Caco-2 (cell line): ENCODE measurements around the gene FBXW12. TPM values are rescaled to one million over a fixed set of nuclear protein-coding genes. Genes with fewer than 3 reads are reported as not detected.

Experiments used
- BruUV-seq: library from RNA; stranded (reverse); fragments of 400-500 nt; replicated peaks from 2 replicates; lab custom pipeline; 2021; lab: Mats Ljungman, UMichigan
- CTCF ChIA-PET: fragments of 300-600 bp; sonication (Branson Sonifier 250); formaldehyde crosslinking; loops from one replicate; lab custom pipeline; 2022; ENCODE audit warnings: antibody characterized with exemption; lab: Charles Lee
- POLR2A ChIA-PET: fragments of 300-600 bp; sonication (Branson Sonifier 250); formaldehyde crosslinking; loops from one replicate; lab custom pipeline; 2022; ENCODE audit warnings: antibody characterized with exemption; lab: Charles Lee
- DNase-seq, 2 experiments: peaks; one replicate each; pipeline versions ENCODE4 v3.0.0 to v3.0.0-alpha.2; 2020 to 2022
- H3K27me3 ChIP-seq: replicated peaks from 2 replicates; pipeline ENCODE4 v1.6.0; 2011; ENCODE audit warnings: low read length; ENCODE audit not compliant: control insufficient read depth, insufficient read depth
- H3K36me3 ChIP-seq: 2 replicates; pipeline ENCODE4 v1.5.1; 2011; ENCODE audit warnings: low read length; ENCODE audit not compliant: control insufficient read depth, insufficient read depth
- H3K4me1 ChIP-seq: fragments of 250-450 bp; sonication (Bioruptor Pico); 2 replicates; pipeline ENCODE4 v1.5.1; 2020; ENCODE audit warnings: mild to moderate bottlenecking
- H3K4me3 ChIP-seq: 2 replicates; pipeline ENCODE4 v1.5.1; 2011; ENCODE audit warnings: low read depth, mild to moderate bottlenecking, control low read depth, low read length
- H3K9me3 ChIP-seq: fragments of 250-450 bp; sonication (Bioruptor Pico); 2 replicates; pipeline ENCODE4 v1.5.1; 2020; ENCODE audit warnings: mild to moderate bottlenecking, moderate library complexity
- H3K27ac Mint-ChIP-seq: one replicate; pipeline ENCODE4 v1.8.0; 2022; ENCODE audit warnings: mixed read lengths; ENCODE audit not compliant: unreplicated experiment
- H3K27me3 Mint-ChIP-seq: one replicate; pipeline ENCODE4 v1.8.0; 2022; ENCODE audit warnings: mixed read lengths; ENCODE audit not compliant: insufficient read depth, unreplicated experiment
- H3K36me3 Mint-ChIP-seq: one replicate; pipeline ENCODE4 v1.8.0; 2022; ENCODE audit warnings: mild to moderate bottlenecking, mixed read lengths; ENCODE audit not compliant: insufficient read depth, unreplicated experiment
- H3K4me1 Mint-ChIP-seq: one replicate; pipeline ENCODE4 v1.8.0; 2022; ENCODE audit warnings: low read depth, mixed read lengths; ENCODE audit not compliant: unreplicated experiment
- H3K4me3 Mint-ChIP-seq: one replicate; pipeline ENCODE4 v1.8.0; 2022; ENCODE audit warnings: mild to moderate bottlenecking, moderate library complexity, mixed read lengths; ENCODE audit not compliant: unreplicated experiment
- H3K9me3 Mint-ChIP-seq: one replicate; pipeline ENCODE4 v1.8.0; 2022; ENCODE audit warnings: mixed read lengths; ENCODE audit not compliant: unreplicated experiment
- CTCF ChIP-seq, 2 experiments: fragments of 200-600 bp in 1 of 2; IDR thresholded peaks; 1 replicate in 1 of 2; 2 replicates in 1 of 2; pipeline versions ENCODE4 v1.5.1 to v1.8.0; 2011 to 2022; ENCODE audit warnings: antibody characterized with exemption in 1 of 2, control low read depth in 1 of 2, inconsistent platforms in 1 of 2, low read depth in 1 of 2, low read length in 1 of 2, mild to moderate bottlenecking in 1 of 2, moderate library complexity in 1 of 2; ENCODE audit not compliant: insufficient read depth in 1 of 2, severe bottlenecking in 1 of 2, unreplicated experiment in 1 of 2
- intact Hi-C: fragments of 100-400 bp; cut with micrococcal nuclease; formaldehyde crosslinking; loops from one replicate; pipeline ENCODE4 v1.10.0; 2022; ENCODE audit not compliant: unreplicated experiment
- total RNA-seq: library from RNA; stranded (reverse); gene quantifications from 2 replicates; pipeline ENCODE4 v1.2.3, GENCODE V29; 2022

Gene FBXW12
- total RNA-seq, 1 experiment from 2014 or later: 1.7 TPM

DNA sequence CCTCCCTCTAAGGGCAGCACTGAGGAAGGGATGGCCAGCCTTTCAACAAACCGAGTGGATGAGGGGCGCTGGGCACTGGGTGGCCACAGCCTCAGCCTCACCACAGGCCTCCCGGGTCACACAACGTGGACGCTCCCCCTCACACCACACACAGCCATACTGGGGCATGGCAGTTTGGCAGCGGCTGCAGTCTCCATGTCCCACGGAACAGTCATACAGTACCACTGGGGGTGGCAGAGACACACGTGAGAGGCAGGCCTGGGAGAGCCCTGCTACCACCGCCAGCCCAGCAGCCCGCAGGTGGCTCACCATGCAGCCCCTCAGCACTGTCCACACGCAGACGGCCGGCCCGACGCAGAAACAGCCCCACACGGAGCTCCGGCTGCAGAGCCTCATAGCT lies 46.1 kb downstream of the FBXW12 start:
- no peak overlapping the region for H3K4me3 Mint-ChIP-seq
- Histone ChIP-seq H3K4me3 (no peak overlapping the region), H3K9me3 (no peaks in the 10 kb centered on the region), H3K4me1 (no peaks in the 10 kb centered on the region), H3K27me3 (no peaks in the 10 kb centered on the region), H3K36me3 (peaks cover 18% of the 10 kb centered on the region)
- no peak for DNase-seq
- POLR2A ChIA-PET: no interaction called here
- no TSS peak for BruUV-seq
- intact Hi-C loops: no loop called here
- H3K9me3 Mint-ChIP-seq: no peaks in the 10 kb centered on the region
- peaks cover 7% of the 10 kb centered on the region for H3K4me1 Mint-ChIP-seq
- no peak overlapping the region for H3K27ac Mint-ChIP-seq
- CTCF ChIA-PET: interaction anchor here (6.1 kb wide), 1 partner anchor 18 kb away, joined by 40 read pairs; no protein-coding TSS in a partner anchor
- no peaks in the 10 kb centered on the region for H3K27me3 Mint-ChIP-seq
- peaks cover 83% of the 10 kb centered on the region for H3K36me3 Mint-ChIP-seq
- no peak for TF ChIP-seq CTCF (IDR thresholded peaks at IDR 0.05; ENCODE audit: insufficient read depth in 1 of 2, low read depth in 1 of 2, low read length in 1 of 2, severe bottlenecking in 1 of 2, unreplicated experiment in 1 of 2)

- no peak for TF ChIP-seq CTCF (IDR thresholded peaks at IDR 0.05; ENCODE audit: insufficient read depth in 1 of 2, low read depth in 1 of 2, low read length in 1 of 2, severe bottlenecking in 1 of 2, unreplicated experiment in 1 of 2)
- Histone ChIP-seq H3K36me3 (peaks cover 18% of the 10 kb centered on the region), H3K4me1 (no peaks in the 10 kb centered on the region), H3K9me3 (no peaks in the 10 kb centered on the region), H3K4me3 (no peak overlapping the region), H3K27me3 (no peaks in the 10 kb centered on the region)
- DNase-seq: no peak
- Mint-ChIP-seq H3K4me3 (no peak overlapping the region), H3K9me3 (no peaks in the 10 kb centered on the region), H3K36me3 (peaks cover 83% of the 10 kb centered on the region), H3K27me3 (no peaks in the 10 kb centered on the region), H3K4me1 (peaks cover 7% of the 10 kb centered on the region), H3K27ac (no peak overlapping the region)
- ChIA-PET CTCF (interaction anchor here (0.9 to 6.1 kb wide), 4 partner anchors 16 to 21 kb away, joined by 3 to 40 read pairs (median 4); partner anchors contain the start of genes CCDC51 and TMA7), POLR2A (no interaction called here)
- intact Hi-C loops: no loop called here
- no TSS peak for BruUV-seq
These were observed 46.6 kb downstream of the FBXW12 start for GRCh38 chr3:48418651-48419050.

DNA sequence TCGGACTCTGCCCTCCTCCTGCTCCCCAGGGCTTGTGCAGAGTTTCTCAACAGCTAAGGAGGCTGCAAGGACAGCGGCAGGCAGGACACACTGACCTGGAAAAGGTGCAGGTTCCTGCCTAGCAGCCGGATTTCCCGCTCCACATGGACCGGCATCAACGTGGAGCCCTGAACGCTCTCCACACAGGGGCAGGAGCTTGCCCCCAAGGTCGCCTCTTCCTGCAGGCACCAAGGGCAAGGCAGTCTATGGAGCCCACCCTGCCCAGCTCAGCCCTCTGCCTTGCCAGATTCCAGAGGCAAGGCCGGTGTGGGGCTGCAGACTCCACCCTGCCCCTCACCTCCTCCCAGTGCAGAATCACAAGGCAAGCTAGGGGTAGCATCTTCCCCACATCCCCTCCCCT lies 47.1 kb downstream of the FBXW12 start:
- H3K36me3 Mint-ChIP-seq: peaks cover 83% of the 10 kb centered on the region
- DNase-seq: no peak
- TF ChIP-seq CTCF (IDR thresholded peaks at IDR 0.05; ENCODE audit: insufficient read depth in 1 of 2, low read depth in 1 of 2, low read length in 1 of 2, severe bottlenecking in 1 of 2, unreplicated experiment in 1 of 2): no peak
- intact Hi-C loops: no loop called here
- Histone ChIP-seq H3K9me3 (no peaks in the 10 kb centered on the region), H3K4me1 (no peaks in the 10 kb centered on the region), H3K4me3 (no peak overlapping the region), H3K27me3 (no peaks in the 10 kb centered on the region), H3K36me3 (peaks cover 19% of the 10 kb centered on the region)
- H3K4me3 Mint-ChIP-seq: no peak overlapping the region
- POLR2A ChIA-PET: no interaction called here
- CTCF ChIA-PET: interaction anchor here (0.9 to 6.1 kb wide), 4 partner anchors 17 to 21 kb away, joined by 3 to 40 read pairs (median 4); partner anchors contain the start of genes CCDC51 and TMA7
- no peaks in the 10 kb centered on the region for H3K9me3 Mint-ChIP-seq
- no TSS peak for BruUV-seq
- H3K27me3 Mint-ChIP-seq: no peaks in the 10 kb centered on the region
- H3K4me1 Mint-ChIP-seq: peaks cover 7% of the 10 kb centered on the region
- no peak overlapping the region for H3K27ac Mint-ChIP-seq
